ENCODE results near the gene C16orf87.

The C16orf87 gene

GRCh38 chr16:46747777-46748651 is 83.0 kb downstream of the C16orf87 start, which contains the start of gene MYLK3:
MYLK3 (minus strand) TSS chr16:46748344; CDS start chr16:46748193, 151 bp downstream.
- POLR2A ChIA-PET = no interaction called here
- CTCF ChIA-PET = interaction anchor here (1.5 kb wide), 1 partner anchor 19 kb away, joined by 4 read pairs; no protein-coding TSS in a partner anchor
- no peak for TF ChIP-seq CTCF (IDR thresholded peaks at IDR 0.05; ENCODE audit: control extremely low read depth, extremely low read depth, low read depth, missing control alignments)
- DNase-seq (ENCODE audit: extremely low spot score) = no peak

- ChIA-PET CTCF (interaction anchor here (0.7 to 1.5 kb wide), 3 partner anchors 10 to 54 kb away, joined by 3 to 4 read pairs (median 3); no protein-coding TSS in a partner anchor), POLR2A (interaction anchor here (0.6 kb wide), 1 partner anchor 12 kb away, joined by 3 read pairs; no protein-coding TSS in a partner anchor)
- no peak for TF ChIP-seq CTCF (IDR thresholded peaks at IDR 0.05; ENCODE audit: control extremely low read depth, extremely low read depth, low read depth, missing control alignments)
- no peak for DNase-seq (ENCODE audit: extremely low spot score)
These were observed 83.9 kb downstream of the C16orf87 start for GRCh38 chr16:46746821-46747776.
